MCF 10A (cell line): ENCODE data around the gene LIPN. TPM values are rescaled to one million over a fixed set of nuclear protein-coding genes. Genes with fewer than 3 reads are reported as not detected.

ENCODE experiments used
- BruUV-seq: library from RNA; stranded (reverse); fragments of 400-500 nt; replicated peaks from 2 replicates; lab custom pipeline; 2021; lab: Mats Ljungman, UMichigan
- CTCF ChIA-PET: fragments of 300-600 bp; sonication (Branson Sonifier 250); formaldehyde crosslinking; extraction: SDS; loops from one replicate; lab custom pipeline; 2021; ENCODE audit warnings: antibody characterized with exemption, inconsistent platforms; lab: Yijun Ruan, JAX
- POLR2A ChIA-PET: fragments of 300-600, 350-650 bp; sonication (Branson Sonifier 250); formaldehyde crosslinking; extraction: SDS; loops from one replicate; lab custom pipeline; 2020; ENCODE audit warnings: antibody characterized with exemption, inconsistent platforms; lab: Yijun Ruan, JAX
- DNase-seq: peaks from one replicate; pipeline ENCODE4 v3.0.0-alpha.2; 2018; ENCODE audit not compliant: unreplicated experiment
- H3K27ac Mint-ChIP-seq: one replicate; pipeline ENCODE4 v1.8.0; 2022; ENCODE audit warnings: mild to moderate bottlenecking, low read depth, mixed read lengths; ENCODE audit not compliant: unreplicated experiment
- H3K27me3 Mint-ChIP-seq: one replicate; pipeline ENCODE4 v1.8.0; 2022; ENCODE audit warnings: mixed read lengths; ENCODE audit not compliant: insufficient read depth, unreplicated experiment
- H3K36me3 Mint-ChIP-seq: one replicate; pipeline ENCODE4 v1.8.0; 2022; ENCODE audit warnings: mild to moderate bottlenecking, moderate library complexity, mixed read lengths; ENCODE audit not compliant: insufficient read depth, unreplicated experiment
- H3K4me1 Mint-ChIP-seq: one replicate; pipeline ENCODE4 v1.8.0; 2022; ENCODE audit warnings: mixed read lengths; ENCODE audit not compliant: insufficient read depth, unreplicated experiment
- H3K4me3 Mint-ChIP-seq: one replicate; pipeline ENCODE4 v1.8.0; 2022; ENCODE audit warnings: mild to moderate bottlenecking, moderate library complexity, mixed read lengths; ENCODE audit not compliant: unreplicated experiment
- H3K9me3 Mint-ChIP-seq: one replicate; pipeline ENCODE4 v1.8.0; 2022; ENCODE audit warnings: mixed read lengths; ENCODE audit not compliant: unreplicated experiment
- intact Hi-C: fragments of 100-400 bp; cut with micrococcal nuclease; formaldehyde crosslinking; loops from 2 replicates; pipeline ENCODE4 v1.14.1; 2022
- total RNA-seq: library from RNA; stranded (reverse); gene quantifications from 2 replicates; pipeline ENCODE4 v1.2.3, GENCODE V29; 2022
- TF ChIP-seq, protein P1 (sequence below): fragments of 200-600 bp; IDR thresholded peaks from one replicate; pipeline ENCODE4 v1.8.0; 2022; ENCODE audit warnings: antibody characterized with exemption, mild to moderate bottlenecking; ENCODE audit not compliant: unreplicated experiment

The LIPN gene
- total RNA-seq, 1 experiment from 2014 or later = not detected

DNA sequence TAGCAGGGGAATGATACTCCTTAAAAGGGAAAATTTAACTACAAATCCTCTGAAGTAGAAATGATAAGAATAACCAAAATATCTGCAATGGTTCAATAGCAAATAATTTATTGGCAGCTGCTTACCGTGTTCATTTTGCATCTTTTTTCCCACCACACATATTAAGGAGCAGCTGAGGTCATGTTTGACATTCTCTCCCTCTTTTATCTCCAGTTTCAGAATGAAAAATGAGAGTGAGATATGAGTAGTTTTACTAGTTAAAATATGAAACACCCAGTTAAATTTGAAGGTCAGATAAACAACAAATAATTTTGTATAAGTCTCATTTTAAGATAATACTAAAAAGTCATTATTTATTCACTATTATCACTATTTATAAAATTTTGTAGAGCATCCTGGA, 3.1 kb downstream of the LIPN start:
- no TSS peak for BruUV-seq
- CTCF ChIA-PET = no interaction called here
- Mint-ChIP-seq H3K36me3 (peaks cover 4% of the 10 kb centered on the region), H3K4me1 (no peaks in the 10 kb centered on the region), H3K9me3 (no peaks in the 10 kb centered on the region), H3K27ac (no peak overlapping the region), H3K27me3 (no peaks in the 10 kb centered on the region), H3K4me3 (no peak overlapping the region)
- intact Hi-C loops = no loop called here
- TF ChIP-seq, protein P1, sequence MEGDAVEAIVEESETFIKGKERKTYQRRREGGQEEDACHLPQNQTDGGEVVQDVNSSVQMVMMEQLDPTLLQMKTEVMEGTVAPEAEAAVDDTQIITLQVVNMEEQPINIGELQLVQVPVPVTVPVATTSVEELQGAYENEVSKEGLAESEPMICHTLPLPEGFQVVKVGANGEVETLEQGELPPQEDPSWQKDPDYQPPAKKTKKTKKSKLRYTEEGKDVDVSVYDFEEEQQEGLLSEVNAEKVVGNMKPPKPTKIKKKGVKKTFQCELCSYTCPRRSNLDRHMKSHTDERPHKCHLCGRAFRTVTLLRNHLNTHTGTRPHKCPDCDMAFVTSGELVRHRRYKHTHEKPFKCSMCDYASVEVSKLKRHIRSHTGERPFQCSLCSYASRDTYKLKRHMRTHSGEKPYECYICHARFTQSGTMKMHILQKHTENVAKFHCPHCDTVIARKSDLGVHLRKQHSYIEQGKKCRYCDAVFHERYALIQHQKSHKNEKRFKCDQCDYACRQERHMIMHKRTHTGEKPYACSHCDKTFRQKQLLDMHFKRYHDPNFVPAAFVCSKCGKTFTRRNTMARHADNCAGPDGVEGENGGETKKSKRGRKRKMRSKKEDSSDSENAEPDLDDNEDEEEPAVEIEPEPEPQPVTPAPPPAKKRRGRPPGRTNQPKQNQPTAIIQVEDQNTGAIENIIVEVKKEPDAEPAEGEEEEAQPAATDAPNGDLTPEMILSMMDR = no peak
- no peak for DNase-seq
- POLR2A ChIA-PET = no interaction called here

- CTCF ChIA-PET = interaction anchor here (0.6 to 0.7 kb wide), 2 partner anchors 32 to 47 kb away, joined by 3 read pairs; no protein-coding TSS in a partner anchor
- Mint-ChIP-seq H3K9me3 (no peaks in the 10 kb centered on the region), H3K27ac (no peak overlapping the region), H3K4me1 (no peaks in the 10 kb centered on the region), H3K36me3 (peaks cover 4% of the 10 kb centered on the region), H3K4me3 (no peak overlapping the region), H3K27me3 (no peaks in the 10 kb centered on the region)
- TF ChIP-seq, protein P1 = no peak
- POLR2A ChIA-PET = no interaction called here
- intact Hi-C loops = no loop called here
- no peak for DNase-seq
- BruUV-seq = no TSS peak
Measured at GRCh38 chr10:88763441-88763840, 3.6 kb downstream of the LIPN start.

- TF ChIP-seq, protein P1 = no peak
- ChIA-PET POLR2A (interaction anchor here (0.6 kb wide), 1 partner anchor 489 kb away, joined by 3 read pairs; no protein-coding TSS in a partner anchor), CTCF (interaction anchor here (0.6 to 1.1 kb wide), 4 partner anchors 10 to 46 kb away, joined by 3 read pairs; no protein-coding TSS in a partner anchor)
- no peak for DNase-seq
- peaks cover 4% of the 10 kb centered on the region for H3K36me3 Mint-ChIP-seq
- H3K27me3 Mint-ChIP-seq = no peaks in the 10 kb centered on the region
- no peaks in the 10 kb centered on the region for H3K9me3 Mint-ChIP-seq
- no TSS peak for BruUV-seq
- H3K4me1 Mint-ChIP-seq = no peaks in the 10 kb centered on the region
- intact Hi-C loops = no loop called here
- H3K4me3 Mint-ChIP-seq = no peak overlapping the region
- H3K27ac Mint-ChIP-seq = no peak overlapping the region
Measured at GRCh38 chr10:88764110-88764509, 4.3 kb downstream of the LIPN start.

- intact Hi-C loops = no loop called here
- H3K36me3 Mint-ChIP-seq = peaks cover 4% of the 10 kb centered on the region
- no TSS peak for BruUV-seq
- ChIA-PET CTCF (no interaction called here), POLR2A (no interaction called here)
- no peak overlapping the region for H3K4me3 Mint-ChIP-seq
- no peak overlapping the region for H3K27ac Mint-ChIP-seq
- TF ChIP-seq, protein P1 = no peak
- no peaks in the 10 kb centered on the region for H3K4me1 Mint-ChIP-seq
- no peak for DNase-seq
- no peaks in the 10 kb centered on the region for H3K9me3 Mint-ChIP-seq
- H3K27me3 Mint-ChIP-seq = no peaks in the 10 kb centered on the region
Measured at GRCh38 chr10:88765816-88766215, 6.0 kb downstream of the LIPN start.
